GM23338 (cell line): Measurements from ENCODE around the gene GFRA1. TPM values are rescaled to one million over a fixed set of nuclear protein-coding genes. Genes with fewer than 3 reads are reported as not detected.

ENCODE experiments used
- ATAC-seq: fragments of 200-7000 bp; cut with Tn5 transposase; 3 replicates; pipeline ENCODE4 v1.9.1; 2020
- DNase-seq: peaks from one replicate; pipeline ENCODE4 v3.0.0-alpha.2; 2015; ENCODE audit warnings: low spot score
- H2AFZ ChIP-seq: fragments of 200-600 bp; sonication (generic); 2 replicates; pipeline ENCODE4 v1.8.0; 2016; ENCODE audit warnings: antibody characterized with exemption, mild to moderate bottlenecking, moderate library complexity
- H3F3A ChIP-seq: fragments of 200-600 bp; sonication (generic); replicated peaks from 2 replicates; pipeline ENCODE4 v1.8.0; 2017; ENCODE audit warnings: antibody characterized with exemption, mixed run types, low read depth
- H3K27ac ChIP-seq: fragments of 200-600 bp; sonication (generic); 2 replicates; pipeline ENCODE4 v1.6.1; 2016; ENCODE audit warnings: low read depth
- H3K27me3 ChIP-seq: fragments of 200-600 bp; sonication (generic); 2 replicates; pipeline ENCODE4 v1.8.0; 2016; ENCODE audit warnings: mild to moderate bottlenecking, mixed run types, moderate library complexity; ENCODE audit not compliant: insufficient read depth
- H3K36me3 ChIP-seq: fragments of 200-600 bp; sonication (generic); 2 replicates; pipeline ENCODE4 v1.8.0; 2016; ENCODE audit warnings: mild to moderate bottlenecking; ENCODE audit not compliant: insufficient read depth
- H3K4me1 ChIP-seq: fragments of 200-600 bp; sonication (generic); 2 replicates; pipeline ENCODE4 v1.8.0; 2016; ENCODE audit warnings: mild to moderate bottlenecking, moderate library complexity; ENCODE audit not compliant: insufficient read depth
- H3K4me2 ChIP-seq: fragments of 200-600 bp; sonication (generic); 2 replicates; pipeline ENCODE4 v1.7.1; 2017; ENCODE audit warnings: mixed run types
- H3K4me3 ChIP-seq: fragments of 200-600 bp; sonication (generic); 2 replicates; pipeline ENCODE4 v1.6.1; 2016; ENCODE audit warnings: mixed run types
- H3K79me2 ChIP-seq: fragments of 200-600 bp; sonication (generic); replicated peaks from 2 replicates; pipeline ENCODE4 v1.8.0; 2017; ENCODE audit warnings: mild to moderate bottlenecking; ENCODE audit not compliant: insufficient read depth
- H3K9me2 ChIP-seq: fragments of 200-600 bp; sonication (generic); 2 replicates; pipeline ENCODE4 v1.8.0; 2017; ENCODE audit not compliant: insufficient read depth
- H4K20me1 ChIP-seq: fragments of 200-600 bp; sonication (generic); replicated peaks from 2 replicates; pipeline ENCODE4 v1.8.0; 2017; ENCODE audit warnings: mild to moderate bottlenecking; ENCODE audit not compliant: insufficient read depth
- H3K27ac Mint-ChIP-seq: 2 replicates; pipeline ENCODE4 v1.8.0; 2020; ENCODE audit warnings: inconsistent platforms, mild to moderate bottlenecking, moderate library complexity, mixed read lengths
- H3K27me3 Mint-ChIP-seq: 3 replicates; pipeline ENCODE4 v1.8.0; 2022; ENCODE audit warnings: low read depth, mild to moderate bottlenecking, moderate library complexity, mixed read lengths, inconsistent platforms; ENCODE audit not compliant: insufficient read depth, poor library complexity
- H3K36me3 Mint-ChIP-seq: 3 replicates; pipeline ENCODE4 v1.8.0; 2021; ENCODE audit warnings: low read depth, mild to moderate bottlenecking, inconsistent platforms, moderate library complexity, mixed read lengths
- H3K4me1 Mint-ChIP-seq: 3 replicates; pipeline ENCODE4 v1.8.0; 2020; ENCODE audit warnings: mild to moderate bottlenecking, inconsistent platforms, mixed read lengths
- H3K4me3 Mint-ChIP-seq: 3 replicates; pipeline ENCODE4 v1.8.0; 2021; ENCODE audit warnings: moderate library complexity, mild to moderate bottlenecking, inconsistent platforms, mixed read lengths
- H3K9me3 Mint-ChIP-seq: 3 replicates; pipeline ENCODE4 v1.8.0; 2020; ENCODE audit warnings: moderate library complexity, mild to moderate bottlenecking, inconsistent platforms, mixed read lengths
- CREB1 ChIP-seq: fragments of 250-450 bp; sonication (Bioruptor Pico); IDR thresholded peaks from 2 replicates; pipeline ENCODE4 v1.5.0; 2020; ENCODE audit warnings: low read depth, mild to moderate bottlenecking, moderate library complexity
- ETS1 ChIP-seq: IDR thresholded peaks from 2 replicates; pipeline ENCODE4 v1.6.1; 2016; ENCODE audit warnings: antibody characterized with exemption
- EZH2 ChIP-seq: fragments of 200-600 bp; sonication (generic); IDR thresholded peaks from one replicate; pipeline ENCODE4 v1.8.0; 2017; ENCODE audit warnings: antibody characterized with exemption, mild to moderate bottlenecking, low read depth; ENCODE audit not compliant: unreplicated experiment
- JUNB ChIP-seq: IDR thresholded peaks from one replicate; pipeline ENCODE4 v1.6.1; 2016; ENCODE audit warnings: antibody characterized with exemption; ENCODE audit not compliant: unreplicated experiment
- POLR2AphosphoS5 ChIP-seq: IDR thresholded peaks from 2 replicates; pipeline ENCODE4 v1.6.1; 2016; ENCODE audit warnings: antibody characterized with exemption, low read depth
- REST ChIP-seq: IDR thresholded peaks from one replicate; pipeline ENCODE4 v1.6.1; 2018; ENCODE audit warnings: antibody characterized with exemption; ENCODE audit not compliant: unreplicated experiment
- STAT1 ChIP-seq: IDR thresholded peaks from one replicate; pipeline ENCODE4 v1.6.1; 2016; ENCODE audit warnings: antibody characterized with exemption; ENCODE audit not compliant: unreplicated experiment
- ZNF114 ChIP-seq: fragments of 250-450 bp; sonication (Bioruptor Pico); IDR thresholded peaks from 2 replicates; pipeline ENCODE4 v1.5.0; 2020; ENCODE audit warnings: mild to moderate bottlenecking, moderate library complexity
- ZNF462 ChIP-seq: fragments of 250-450 bp; sonication (Bioruptor Pico); IDR thresholded peaks from 2 replicates; pipeline ENCODE4 v1.5.0; 2020; ENCODE audit warnings: mild to moderate bottlenecking, moderate library complexity
- polyA plus RNA-seq: library from polyadenylated mRNA; unstranded; fragments of >200 nt; fragmentation: Nextera tagmentation; extraction: Ambion mirVana; gene quantifications from 2 replicates; pipeline ENCODE4 v1.2.1, GENCODE V29; 2016
- total RNA-seq: library from RNA; depleted of rRNA; stranded (reverse); fragments of >200 nt; shearing (Covaris generic); gene quantifications from 2 replicates; pipeline ENCODE4 v1.2.3, GENCODE V29; 2014

Gene GFRA1
- total and polyA plus RNA-seq, 2 experiments from 2014 or later = 1.4 to 2.8 TPM

GRCh38 chr10:116067825-116068224, 205.2 kb downstream of the GFRA1 start:
- H3K79me2 ChIP-seq = no peaks in the 10 kb centered on the region
- H3K27ac Mint-ChIP-seq = no peak overlapping the region

DNA sequence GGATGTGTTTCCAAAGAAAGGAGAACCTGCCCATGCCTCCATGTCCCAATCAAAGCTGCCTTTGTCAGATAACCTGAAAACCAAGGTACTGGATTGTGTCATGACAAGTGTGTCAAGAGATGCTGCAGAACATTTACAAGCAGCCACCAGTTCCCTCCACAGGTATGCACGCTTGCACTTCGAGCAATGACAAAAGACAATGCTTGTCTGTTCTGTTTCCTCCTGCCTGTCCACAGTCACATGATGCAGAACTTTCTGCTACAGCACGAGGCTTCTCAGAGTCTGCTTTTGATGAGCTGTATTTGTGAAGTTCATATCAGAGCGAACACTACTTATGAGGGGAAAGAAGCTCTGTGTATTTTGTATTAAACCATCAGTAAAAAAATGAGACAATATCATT, 209.9 kb downstream of the GFRA1 start:
- no peaks in the 10 kb centered on the region for H3K27me3 Mint-ChIP-seq
- Histone ChIP-seq H3K27ac (no peak overlapping the region), H3K27me3 (no peaks in the 10 kb centered on the region), H2AFZ (no peak overlapping the region), H3K4me3 (no peak overlapping the region), H4K20me1 (no peaks in the 10 kb centered on the region), H3F3A (no peaks in the 10 kb centered on the region), H3K9me2 (no peaks in the 10 kb centered on the region), H3K4me2 (no peak overlapping the region), H3K79me2 (no peaks in the 10 kb centered on the region), H3K4me1 (no peaks in the 10 kb centered on the region), H3K36me3 (no peaks in the 10 kb centered on the region)
- H3K36me3 Mint-ChIP-seq = no peaks in the 10 kb centered on the region
- H3K4me1 Mint-ChIP-seq = no peaks in the 10 kb centered on the region; the same call in 2 of the 3 replicates
- no peaks in the 10 kb centered on the region for H3K9me3 Mint-ChIP-seq
- H3K27ac Mint-ChIP-seq = no peak overlapping the region
- no peak overlapping the region for H3K4me3 Mint-ChIP-seq
- ATAC-seq = no peak
- DNase-seq = no peak
- TF ChIP-seq ETS1 (no peak), STAT1 (no peak), REST (no peak), JUNB (no peak), ZNF462 (no peak), POLR2AphosphoS5 (no peak), EZH2 (no peak), ZNF114 (no peak), CREB1 (CRISPR knock-in tag) (no peak)

More at GRCh38 chr10:116067825-116068224, 205.2 kb downstream of the GFRA1 start:
- Histone ChIP-seq H3K9me2 (no peaks in the 10 kb centered on the region), H2AFZ (no peak overlapping the region), H3K36me3 (no peaks in the 10 kb centered on the region), H3K27me3 (no peaks in the 10 kb centered on the region), H4K20me1 (no peaks in the 10 kb centered on the region), H3K4me1 (peaks cover 8% of the 10 kb centered on the region; the same call in 1 of the 2 replicates), H3F3A (no peaks in the 10 kb centered on the region), H3K4me2 (no peak overlapping the region), H3K4me3 (no peak overlapping the region), H3K27ac (no peak overlapping the region)
- TF ChIP-seq JUNB (no peak), POLR2AphosphoS5 (no peak), STAT1 (no peak)
- ATAC-seq = no peak
- no peak for DNase-seq
- Mint-ChIP-seq H3K36me3 (no peaks in the 10 kb centered on the region), H3K4me1 (peaks cover 19% of the 10 kb centered on the region), H3K4me3 (no peak overlapping the region), H3K9me3 (no peaks in the 10 kb centered on the region), H3K27me3 (peaks cover 1% of the 10 kb centered on the region)
